Chondrocyte (in vitro differentiated cells): ENCODE measurements around the gene AK5. TPM values are rescaled to one million over a fixed set of nuclear protein-coding genes. Genes with fewer than 3 reads are reported as not detected.

Source experiments
- DNase-seq: peaks from one replicate; pipeline ENCODE4 v3.0.0; 2021; ENCODE audit warnings: mixed read lengths, low spot score
- H3K27ac Mint-ChIP-seq: one replicate; pipeline ENCODE4 v1.8.0; 2021; ENCODE audit warnings: mild to moderate bottlenecking, moderate library complexity, mixed read lengths; ENCODE audit not compliant: unreplicated experiment
- H3K27me3 Mint-ChIP-seq: 2 replicates; pipeline ENCODE4 v1.8.0; 2021; ENCODE audit warnings: low read depth, mixed read lengths
- H3K36me3 Mint-ChIP-seq: 2 replicates; pipeline ENCODE4 v1.8.0; 2021; ENCODE audit warnings: low read depth, mixed read lengths
- H3K4me1 Mint-ChIP-seq: 2 replicates; pipeline ENCODE4 v1.8.0; 2021; ENCODE audit warnings: low read depth, mild to moderate bottlenecking, mixed read lengths
- H3K4me3 Mint-ChIP-seq: one replicate; pipeline ENCODE4 v1.8.0; 2021; ENCODE audit warnings: mild to moderate bottlenecking, moderate library complexity, mixed read lengths; ENCODE audit not compliant: unreplicated experiment
- H3K9me3 Mint-ChIP-seq: 2 replicates; pipeline ENCODE4 v1.8.0; 2021; ENCODE audit warnings: low read depth, mixed read lengths
- total RNA-seq: library from RNA; stranded (reverse); gene quantifications from 3 replicates; pipeline ENCODE4 v1.2.1, GENCODE V29; 2021
- TF ChIP-seq, protein P1 (sequence below): fragments of 200-600 bp; sonication (generic); IDR thresholded peaks from 2 replicates; pipeline ENCODE4 v1.5.0; 2021; ENCODE audit warnings: antibody characterized with exemption, mild to moderate bottlenecking, moderate library complexity

The AK5 gene
- total RNA-seq, 1 donor from 2014 or later: 6.2 TPM

DNA sequence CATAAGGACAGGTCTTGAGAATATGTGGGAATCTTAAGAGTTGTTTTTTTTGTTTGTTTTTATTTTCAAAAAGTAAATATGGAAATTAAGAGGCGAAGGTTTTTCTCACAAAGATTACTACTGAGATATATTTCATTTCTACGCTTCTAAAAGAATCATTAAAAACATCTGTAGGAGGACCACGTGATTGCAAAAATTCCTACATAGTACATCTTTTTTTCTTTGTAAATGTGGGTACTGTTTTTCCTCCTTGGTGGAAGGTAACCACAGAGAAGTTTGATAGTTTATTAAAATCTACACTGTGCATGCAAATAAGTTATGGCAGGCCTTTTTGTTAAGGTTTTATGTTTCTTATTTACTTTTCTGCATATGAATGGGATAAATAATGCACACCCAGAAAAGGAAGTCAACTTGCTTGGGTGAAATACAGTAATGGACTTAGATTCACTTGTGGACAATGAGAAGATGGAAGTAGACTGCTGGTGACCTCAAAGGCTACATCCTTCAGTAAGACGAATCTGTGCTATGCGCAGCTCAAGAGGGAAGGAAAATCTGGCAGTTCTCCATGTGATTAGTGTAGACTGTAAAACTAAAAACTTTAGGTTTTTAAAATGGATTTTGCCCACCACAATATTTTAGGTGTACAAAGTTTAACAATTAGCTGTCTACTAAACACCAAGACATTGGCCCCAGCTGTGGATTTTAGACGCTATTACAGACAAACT is 2.0 kb downstream of the AK5 start:
- H3K27ac Mint-ChIP-seq: no peak overlapping the region
- H3K36me3 Mint-ChIP-seq: no peaks in the 10 kb centered on the region
- H3K4me3 Mint-ChIP-seq: no peak overlapping the region
- DNase-seq: no peak
- H3K27me3 Mint-ChIP-seq: no peaks in the 10 kb centered on the region
- no peaks in the 10 kb centered on the region for H3K9me3 Mint-ChIP-seq
- peaks cover 10% of the 10 kb centered on the region for H3K4me1 Mint-ChIP-seq
- TF ChIP-seq, protein P1, sequence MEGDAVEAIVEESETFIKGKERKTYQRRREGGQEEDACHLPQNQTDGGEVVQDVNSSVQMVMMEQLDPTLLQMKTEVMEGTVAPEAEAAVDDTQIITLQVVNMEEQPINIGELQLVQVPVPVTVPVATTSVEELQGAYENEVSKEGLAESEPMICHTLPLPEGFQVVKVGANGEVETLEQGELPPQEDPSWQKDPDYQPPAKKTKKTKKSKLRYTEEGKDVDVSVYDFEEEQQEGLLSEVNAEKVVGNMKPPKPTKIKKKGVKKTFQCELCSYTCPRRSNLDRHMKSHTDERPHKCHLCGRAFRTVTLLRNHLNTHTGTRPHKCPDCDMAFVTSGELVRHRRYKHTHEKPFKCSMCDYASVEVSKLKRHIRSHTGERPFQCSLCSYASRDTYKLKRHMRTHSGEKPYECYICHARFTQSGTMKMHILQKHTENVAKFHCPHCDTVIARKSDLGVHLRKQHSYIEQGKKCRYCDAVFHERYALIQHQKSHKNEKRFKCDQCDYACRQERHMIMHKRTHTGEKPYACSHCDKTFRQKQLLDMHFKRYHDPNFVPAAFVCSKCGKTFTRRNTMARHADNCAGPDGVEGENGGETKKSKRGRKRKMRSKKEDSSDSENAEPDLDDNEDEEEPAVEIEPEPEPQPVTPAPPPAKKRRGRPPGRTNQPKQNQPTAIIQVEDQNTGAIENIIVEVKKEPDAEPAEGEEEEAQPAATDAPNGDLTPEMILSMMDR: no peak

DNA sequence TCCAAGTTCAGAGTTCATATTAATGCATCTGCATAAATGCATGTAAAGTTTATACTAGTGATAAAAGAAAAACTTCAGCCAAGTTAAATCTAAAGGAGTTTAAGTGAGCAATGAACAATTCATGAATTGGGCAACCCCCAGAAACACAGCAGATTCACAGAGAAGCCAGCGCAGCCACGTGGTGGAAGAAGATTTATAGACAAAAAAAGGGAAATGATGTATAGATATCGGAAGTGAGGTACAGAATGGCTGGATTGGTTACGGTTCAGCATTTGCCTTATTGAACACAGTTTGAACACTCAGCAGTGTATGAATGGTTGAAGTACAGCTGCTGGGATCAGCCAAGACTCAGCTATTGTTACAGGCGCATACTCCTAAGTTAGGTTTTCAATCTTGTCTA is 5.7 kb downstream of the AK5 start:
- Mint-ChIP-seq H3K9me3 (no peaks in the 10 kb centered on the region), H3K36me3 (no peaks in the 10 kb centered on the region), H3K4me1 (peaks cover 9% of the 10 kb centered on the region), H3K27me3 (no peaks in the 10 kb centered on the region), H3K27ac (no peak overlapping the region), H3K4me3 (no peak overlapping the region)
- TF ChIP-seq, protein P1: no peak
- DNase-seq: no peak

DNA sequence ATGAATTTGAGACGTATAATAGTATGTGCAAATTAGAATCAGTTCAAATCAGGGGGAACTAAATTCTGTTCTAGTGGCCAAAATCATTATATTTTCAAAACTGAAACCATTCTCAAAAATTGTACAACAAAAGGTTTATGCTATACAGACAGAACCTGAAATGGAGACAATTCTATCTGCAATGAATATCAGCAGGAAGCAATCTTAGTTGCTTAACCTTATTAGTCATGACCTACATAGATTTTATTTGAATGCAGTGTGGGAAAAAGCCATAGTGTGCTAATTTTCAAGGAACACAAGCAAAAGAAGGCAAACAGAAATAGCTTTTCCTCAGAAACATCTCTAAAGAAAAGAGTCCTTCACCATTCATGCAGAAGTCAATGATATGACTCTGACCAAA is 6.5 kb downstream of the AK5 start:
- H3K4me3 Mint-ChIP-seq: no peak overlapping the region
- H3K36me3 Mint-ChIP-seq: no peaks in the 10 kb centered on the region
- TF ChIP-seq, protein P1: no peak
- no peak for DNase-seq
- H3K9me3 Mint-ChIP-seq: no peaks in the 10 kb centered on the region
- no peak overlapping the region for H3K27ac Mint-ChIP-seq
- H3K27me3 Mint-ChIP-seq: no peaks in the 10 kb centered on the region
- peaks cover 2% of the 10 kb centered on the region for H3K4me1 Mint-ChIP-seq

DNA sequence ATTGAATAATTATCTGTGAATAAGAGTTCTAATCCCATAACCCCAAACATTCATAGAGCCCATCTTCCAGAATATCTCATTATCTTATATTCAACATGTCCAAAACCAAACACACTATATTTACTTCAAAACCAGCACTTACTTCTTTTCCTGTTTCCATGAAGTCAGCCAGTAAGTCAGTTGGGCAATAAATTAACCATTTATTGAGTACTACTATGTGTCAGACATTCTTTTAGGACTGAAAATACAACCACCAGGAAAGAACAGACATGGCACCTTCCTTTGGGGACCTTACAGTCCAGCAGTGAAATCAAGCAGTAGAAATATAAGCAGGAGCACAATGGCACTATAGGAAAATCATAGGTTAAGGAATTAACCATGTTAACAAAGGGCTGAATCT is 8.8 kb downstream of the AK5 start:
- H3K4me1 Mint-ChIP-seq: no peaks in the 10 kb centered on the region
- H3K27me3 Mint-ChIP-seq: no peaks in the 10 kb centered on the region
- no peak for DNase-seq
- H3K27ac Mint-ChIP-seq: no peak overlapping the region
- no peaks in the 10 kb centered on the region for H3K9me3 Mint-ChIP-seq
- H3K4me3 Mint-ChIP-seq: no peak overlapping the region
- TF ChIP-seq, protein P1: no peak
- no peaks in the 10 kb centered on the region for H3K36me3 Mint-ChIP-seq

DNA sequence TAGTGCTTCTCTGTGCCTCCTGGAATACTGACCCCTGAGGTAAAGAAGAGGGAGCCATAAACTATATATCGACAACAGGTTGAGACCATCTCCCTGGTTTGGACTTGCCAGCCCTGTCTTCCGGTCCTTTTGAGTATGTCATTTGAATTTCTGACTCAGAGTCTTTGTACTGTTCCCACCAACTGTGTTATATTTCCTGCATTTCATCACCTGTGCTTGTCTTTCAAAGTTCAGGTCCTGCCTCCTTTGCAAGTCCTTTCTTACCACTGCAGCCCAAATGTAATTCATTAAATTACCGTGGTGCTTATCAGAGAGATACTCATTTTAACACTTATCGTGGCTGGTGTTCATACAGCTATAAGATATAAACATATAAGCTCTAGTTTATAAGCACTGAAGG is 10.7 kb downstream of the AK5 start:
- no peaks in the 10 kb centered on the region for H3K9me3 Mint-ChIP-seq
- H3K4me1 Mint-ChIP-seq: no peaks in the 10 kb centered on the region
- no peak overlapping the region for H3K4me3 Mint-ChIP-seq
- TF ChIP-seq, protein P1: no peak
- H3K27me3 Mint-ChIP-seq: no peaks in the 10 kb centered on the region
- DNase-seq: no peak
- no peak overlapping the region for H3K27ac Mint-ChIP-seq
- no peaks in the 10 kb centered on the region for H3K36me3 Mint-ChIP-seq
